BJ (cell line): ENCODE data around the gene CLTCL1. TPM values are rescaled to one million over a fixed set of nuclear protein-coding genes. Genes with fewer than 3 reads are reported as not detected.

Experiments used
- CTCF ChIA-PET: fragments of 350-600 bp; formaldehyde crosslinking; extraction: SDS; loops from one replicate; lab custom pipeline; 2021; ENCODE audit warnings: antibody characterized with exemption, inconsistent platforms; lab: Yijun Ruan, JAX
- POLR2A ChIA-PET: fragments of 300-600 bp; sonication (Branson Sonifier 250); formaldehyde crosslinking; extraction: SDS; loops from one replicate; lab custom pipeline; 2021; ENCODE audit warnings: antibody characterized with exemption; lab: Charles Lee
- DNase-seq: peaks from one replicate; pipeline ENCODE4 v3.0.0-alpha.2; 2011; ENCODE audit warnings: low read depth
- H3K27me3 ChIP-seq: 2 replicates; pipeline ENCODE4 v1.6.0; 2011; ENCODE audit warnings: low read length; ENCODE audit not compliant: control insufficient read depth, insufficient read depth
- H3K36me3 ChIP-seq: 2 replicates; pipeline ENCODE4 v1.5.1; 2011; ENCODE audit warnings: low read length; ENCODE audit not compliant: control insufficient read depth, insufficient read depth
- H3K4me3 ChIP-seq: 2 replicates; pipeline ENCODE4 v1.5.1; 2011; ENCODE audit warnings: low read depth, mild to moderate bottlenecking, control low read depth, low read length
- CTCF ChIP-seq: IDR thresholded peaks from 2 replicates; pipeline ENCODE4 v1.5.1; 2011; ENCODE audit warnings: low read depth, mild to moderate bottlenecking, control low read depth, inconsistent platforms, low read length, moderate library complexity; ENCODE audit not compliant: insufficient read depth
- polyA plus RNA-seq: library from polyadenylated mRNA; depleted of rRNA; stranded (reverse); fragments of >200 nt; gene quantifications from 2 replicates; pipeline ENCODE4 v1.2.3, GENCODE V29; 2011

CLTCL1 gene
- polyA plus RNA-seq, 1 experiment = 14.0 TPM

- no peak overlapping the region for H3K4me3 ChIP-seq
- TF ChIP-seq CTCF = no peak
- DNase-seq = no peak
- no peaks in the 10 kb centered on the region for H3K27me3 ChIP-seq
- H3K36me3 ChIP-seq = peaks cover 59% of the 10 kb centered on the region
- ChIA-PET CTCF (no interaction called here), POLR2A (no interaction called here)
Observed at GRCh38 chr22:19138217-19139000, 153.1 kb downstream of the CLTCL1 start.

- no peak for TF ChIP-seq CTCF
- peaks cover 60% of the 10 kb centered on the region for H3K36me3 ChIP-seq
- ChIA-PET CTCF (no interaction called here), POLR2A (no interaction called here)
- H3K4me3 ChIP-seq = no peak overlapping the region
- H3K27me3 ChIP-seq = no peaks in the 10 kb centered on the region
- DNase-seq = no peak
Observed at GRCh38 chr22:19137384-19138216, 153.9 kb downstream of the CLTCL1 start.

GRCh38 chr22:19136915-19137314 is 154.6 kb downstream of the CLTCL1 start:
- no peak for TF ChIP-seq CTCF
- Histone ChIP-seq H3K36me3 (peaks cover 57% of the 10 kb centered on the region), H3K4me3 (no peak overlapping the region), H3K27me3 (no peaks in the 10 kb centered on the region)
- ChIA-PET POLR2A (no interaction called here), CTCF (interaction anchor here (1.0 kb wide), 1 partner anchor 494 kb away, joined by 3 read pairs; no protein-coding TSS in a partner anchor)
- DNase-seq = no peak

- CTCF ChIA-PET = interaction anchor here (3.1 kb wide), 1 partner anchor 10 kb away, joined by 13 read pairs; the partner anchor contains the start of gene ESS2
- Histone ChIP-seq H3K36me3 (peaks cover 48% of the 10 kb centered on the region), H3K4me3 (no peak overlapping the region)
Observed at GRCh38 chr22:19134874-19135273, 156.6 kb downstream of the CLTCL1 start.

More at GRCh38 chr22:19134874-19135273, 156.6 kb downstream of the CLTCL1 start:
- POLR2A ChIA-PET = no interaction called here
- TF ChIP-seq CTCF = no peak
- no peaks in the 10 kb centered on the region for H3K27me3 ChIP-seq
- DNase-seq = no peak
